Fibroblast of lung (primary cell): ENCODE data around the gene COX4I2. TPM values are rescaled to one million over a fixed set of nuclear protein-coding genes. Genes with fewer than 3 reads are reported as not detected.
"Not testable (repeated sequence)": the region's sequence is repeated elsewhere in the genome, so short reads cannot be mapped to it uniquely, and the experiment has no call there.

Experiments
- DNase-seq, 2 donors: peaks; one replicate each; pipeline versions ENCODE4 v3.0.0 to v3.0.0-alpha.2; 2010; ENCODE audit warnings: low read depth in 2 of 2
- H2AFZ ChIP-seq: 2 replicates; pipeline ENCODE4 v1.5.1; 2012; ENCODE audit warnings: low read length, control low read depth, inconsistent platforms
- H3K27ac ChIP-seq: 2 replicates; pipeline ENCODE4 v1.5.1; 2011; ENCODE audit warnings: low read length, control low read depth; ENCODE audit not compliant: insufficient read depth
- H3K27me3 ChIP-seq: 2 replicates; pipeline ENCODE4 v1.5.1; 2011; ENCODE audit warnings: mild to moderate bottlenecking, low read length; ENCODE audit not compliant: control insufficient read depth, insufficient read depth
- H3K36me3 ChIP-seq: 2 replicates; pipeline ENCODE4 v1.5.1; 2011; ENCODE audit warnings: low read length; ENCODE audit not compliant: control insufficient read depth, insufficient read depth
- H3K4me1 ChIP-seq: 2 replicates; pipeline ENCODE4 v1.5.1; 2011; ENCODE audit warnings: low read length; ENCODE audit not compliant: control insufficient read depth, insufficient read depth; ENCODE audit errors: extremely low read depth
- H3K4me2 ChIP-seq: 2 replicates; pipeline ENCODE4 v1.5.1; 2011; ENCODE audit warnings: low read length, control low read depth; ENCODE audit not compliant: insufficient read depth; ENCODE audit errors: extremely low read depth
- H3K4me3 ChIP-seq, 4 experiments: fragments of 200-600 bp in 1 of 4; sonication (generic) in 1 of 4; replicated peaks in 1 of 4; 2 replicates each; pipeline ENCODE4 v1.5.1; 2011 to 2016; ENCODE audit warnings: low read length in 4 of 4, low read depth in 3 of 4, mild to moderate bottlenecking in 3 of 4, control low read depth in 2 of 4, inconsistent platforms in 1 of 4, mixed read lengths in 1 of 4; ENCODE audit not compliant: insufficient read depth in 1 of 4; ENCODE audit errors: control extremely low read depth in 1 of 4
- H3K79me2 ChIP-seq: 2 replicates; pipeline ENCODE4 v1.5.1; 2012; ENCODE audit warnings: mild to moderate bottlenecking, low read length, inconsistent platforms; ENCODE audit not compliant: control insufficient read depth, insufficient read depth
- H3K9ac ChIP-seq: 2 replicates; pipeline ENCODE4 v1.5.1; 2011; ENCODE audit warnings: mild to moderate bottlenecking, low read length, control low read depth; ENCODE audit not compliant: insufficient read depth
- H3K9me3 ChIP-seq: 2 replicates; pipeline ENCODE4 v1.5.1; 2012; ENCODE audit warnings: low read depth, low read length; ENCODE audit not compliant: control insufficient read depth, insufficient read depth
- H4K20me1 ChIP-seq: 2 replicates; pipeline ENCODE4 v1.5.1; 2011; ENCODE audit warnings: low read length; ENCODE audit not compliant: control insufficient read depth, insufficient read depth; ENCODE audit errors: extremely low read depth
- EZH2 ChIP-seq: IDR thresholded peaks from 2 replicates; pipeline ENCODE4 v1.5.1; 2012; ENCODE audit warnings: low read length, control low read depth, mild to moderate bottlenecking; ENCODE audit errors: missing control alignments
- polyA plus RNA-seq, 2 donors: library from polyadenylated mRNA; depleted of rRNA in 1 of 2; stranded (reverse) in 1 of 2; unstranded in 1 of 2; fragments of >200 nt; gene quantifications; 2 replicates each; pipeline ENCODE4 v1.2.1, GENCODE V29; 2011 to 2012; ENCODE audit warnings: missing spikeins in 1 of 2
- total RNA-seq: library from RNA; depleted of rRNA; stranded (reverse); fragments of >200 nt; gene quantifications from 2 replicates; pipeline ENCODE4 v1.2.1, GENCODE V29; 2014
- TF ChIP-seq, protein P1 (sequence below), 2 donors: IDR thresholded peaks in 1 of 2; conservative IDR thresholded peaks in 1 of 2; 1 replicate in 1 of 2; 2 replicates in 1 of 2; pipeline ENCODE4 v1.5.1; 2011 to 2012; ENCODE audit warnings: low read length in 2 of 2, control low read depth in 1 of 2, inconsistent platforms in 1 of 2, low read depth in 1 of 2, mild to moderate bottlenecking in 1 of 2

COX4I2 gene
- total and polyA plus RNA-seq, 2 donors (not counting 1 experiment from before 2014, with no cell fraction given), result not detected

DNA sequence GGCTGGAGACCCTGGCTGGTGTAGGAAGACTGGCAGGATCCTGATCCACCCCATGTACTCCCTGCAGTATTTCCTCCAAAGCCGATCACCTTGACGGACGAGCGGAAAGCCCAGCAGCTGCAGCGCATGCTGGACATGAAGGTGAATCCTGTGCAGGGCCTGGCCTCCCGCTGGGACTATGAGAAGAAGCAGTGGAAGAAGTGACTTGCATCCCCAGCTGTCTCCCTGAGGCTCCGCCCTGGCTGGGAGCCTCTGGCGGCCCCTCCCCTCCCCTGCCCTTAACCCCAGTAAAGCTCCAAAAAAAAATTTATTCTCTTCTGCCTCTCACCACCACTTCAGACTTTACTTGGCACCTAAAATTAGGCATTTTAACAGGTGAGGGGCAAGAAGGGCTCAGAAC lies 7.0 kb downstream of the COX4I2 start:
- TF ChIP-seq, protein P1, sequence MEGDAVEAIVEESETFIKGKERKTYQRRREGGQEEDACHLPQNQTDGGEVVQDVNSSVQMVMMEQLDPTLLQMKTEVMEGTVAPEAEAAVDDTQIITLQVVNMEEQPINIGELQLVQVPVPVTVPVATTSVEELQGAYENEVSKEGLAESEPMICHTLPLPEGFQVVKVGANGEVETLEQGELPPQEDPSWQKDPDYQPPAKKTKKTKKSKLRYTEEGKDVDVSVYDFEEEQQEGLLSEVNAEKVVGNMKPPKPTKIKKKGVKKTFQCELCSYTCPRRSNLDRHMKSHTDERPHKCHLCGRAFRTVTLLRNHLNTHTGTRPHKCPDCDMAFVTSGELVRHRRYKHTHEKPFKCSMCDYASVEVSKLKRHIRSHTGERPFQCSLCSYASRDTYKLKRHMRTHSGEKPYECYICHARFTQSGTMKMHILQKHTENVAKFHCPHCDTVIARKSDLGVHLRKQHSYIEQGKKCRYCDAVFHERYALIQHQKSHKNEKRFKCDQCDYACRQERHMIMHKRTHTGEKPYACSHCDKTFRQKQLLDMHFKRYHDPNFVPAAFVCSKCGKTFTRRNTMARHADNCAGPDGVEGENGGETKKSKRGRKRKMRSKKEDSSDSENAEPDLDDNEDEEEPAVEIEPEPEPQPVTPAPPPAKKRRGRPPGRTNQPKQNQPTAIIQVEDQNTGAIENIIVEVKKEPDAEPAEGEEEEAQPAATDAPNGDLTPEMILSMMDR (conservative IDR thresholded peaks at IDR 0.05 in 1 of 2, IDR thresholded peaks at IDR 0.05 in 1 of 2; ENCODE audit: low read depth in 1 of 2, low read length in 2 of 2), result no peak
- no peak for TF ChIP-seq EZH2
- Histone ChIP-seq H3K27me3 (peaks cover 3% of the 10 kb centered on the region), H4K20me1 (no peaks in the 10 kb centered on the region), H3K36me3 (no peaks in the 10 kb centered on the region), H3K9ac (no peak overlapping the region), H3K4me3 (no peak overlapping the region), H2AFZ (no peak overlapping the region), H3K4me2 (no peak overlapping the region), H3K27ac (no peak overlapping the region), H3K79me2 (no peaks in the 10 kb centered on the region), H3K9me3 (no peaks in the 10 kb centered on the region), H3K4me1 (peaks cover 2% of the 10 kb centered on the region)
- no peak for DNase-seq

DNA sequence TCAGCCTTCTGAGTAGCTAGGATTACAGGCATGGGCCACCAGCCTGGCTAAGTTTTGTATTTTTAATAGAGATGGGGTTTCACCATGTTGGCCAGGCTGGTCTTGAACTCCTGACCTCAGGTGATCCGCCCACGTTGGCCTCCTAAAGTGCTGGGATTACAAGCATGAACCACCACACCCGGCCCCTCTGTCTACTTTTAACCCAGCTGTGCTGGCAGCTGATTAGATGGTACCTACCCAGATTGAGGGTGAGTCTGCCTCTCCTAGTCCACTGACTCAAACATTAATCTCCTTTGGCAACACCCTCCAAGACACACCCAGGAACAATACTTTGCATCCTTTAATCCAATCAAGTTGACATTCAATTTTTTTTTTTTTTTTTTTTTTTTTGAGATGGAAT lies 10.4 kb downstream of the COX4I2 start:
- DNase-seq, H3K36me3 ChIP-seq, H3K79me2 ChIP-seq, H3K4me1 ChIP-seq, H3K9me3 ChIP-seq, H3K4me3 ChIP-seq, H3K9ac ChIP-seq, H3K27me3 ChIP-seq, H2AFZ ChIP-seq, H4K20me1 ChIP-seq, H3K27ac ChIP-seq, H3K4me2 ChIP-seq: not testable (repeated sequence)

DNA sequence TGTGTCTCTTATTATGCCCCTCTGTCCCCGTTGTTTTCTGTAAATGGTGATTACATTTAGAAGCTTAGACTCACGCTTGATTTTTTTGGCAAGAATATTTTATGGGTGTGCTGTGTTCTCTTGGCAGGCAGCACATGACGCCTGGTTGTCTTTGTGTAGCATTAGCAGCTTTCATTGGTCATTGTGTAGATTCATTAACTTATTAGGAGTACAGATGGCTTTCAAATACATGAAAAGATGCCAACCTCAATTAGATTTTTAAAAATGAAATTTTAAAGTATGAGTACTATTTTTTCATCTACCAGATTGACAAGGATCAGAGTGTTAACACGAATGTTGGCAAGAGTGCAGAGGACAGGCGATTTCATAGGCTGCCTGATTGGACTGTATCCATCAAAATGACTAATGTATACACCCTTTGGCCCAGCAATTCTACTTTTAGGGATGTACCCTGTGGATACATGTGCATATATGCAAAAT lies 15.2 kb downstream of the COX4I2 start:
- Histone ChIP-seq H3K9ac (no peak overlapping the region), H3K4me3 (no peak overlapping the region), H4K20me1 (no peaks in the 10 kb centered on the region), H2AFZ (no peak overlapping the region), H3K9me3 (no peaks in the 10 kb centered on the region), H3K4me1 (peaks cover 2% of the 10 kb centered on the region), H3K4me2 (peak overlapping the region; percentile 71), H3K79me2 (no peaks in the 10 kb centered on the region), H3K27ac (peak overlapping the region; percentile 16), H3K27me3 (no peaks in the 10 kb centered on the region), H3K36me3 (no peaks in the 10 kb centered on the region)
- TF ChIP-seq EZH2, result no peak
- TF ChIP-seq, protein P1 (conservative IDR thresholded peaks at IDR 0.05 in 1 of 2, IDR thresholded peaks at IDR 0.05 in 1 of 2; ENCODE audit: low read depth in 1 of 2, low read length in 2 of 2), result no peak
- peak; percentile 34 to 86 for DNase-seq
